ENCODE results near the gene SLC8A2. TPM values are rescaled to one million over a fixed set of nuclear protein-coding genes. Genes with fewer than 3 reads are reported as not detected.

SLC8A2 gene
- total and polyA plus RNA-seq, 2 of the 4 experiments (the other 2 are of a cell fraction): 0.05 TPM; not detected in 1

DNA sequence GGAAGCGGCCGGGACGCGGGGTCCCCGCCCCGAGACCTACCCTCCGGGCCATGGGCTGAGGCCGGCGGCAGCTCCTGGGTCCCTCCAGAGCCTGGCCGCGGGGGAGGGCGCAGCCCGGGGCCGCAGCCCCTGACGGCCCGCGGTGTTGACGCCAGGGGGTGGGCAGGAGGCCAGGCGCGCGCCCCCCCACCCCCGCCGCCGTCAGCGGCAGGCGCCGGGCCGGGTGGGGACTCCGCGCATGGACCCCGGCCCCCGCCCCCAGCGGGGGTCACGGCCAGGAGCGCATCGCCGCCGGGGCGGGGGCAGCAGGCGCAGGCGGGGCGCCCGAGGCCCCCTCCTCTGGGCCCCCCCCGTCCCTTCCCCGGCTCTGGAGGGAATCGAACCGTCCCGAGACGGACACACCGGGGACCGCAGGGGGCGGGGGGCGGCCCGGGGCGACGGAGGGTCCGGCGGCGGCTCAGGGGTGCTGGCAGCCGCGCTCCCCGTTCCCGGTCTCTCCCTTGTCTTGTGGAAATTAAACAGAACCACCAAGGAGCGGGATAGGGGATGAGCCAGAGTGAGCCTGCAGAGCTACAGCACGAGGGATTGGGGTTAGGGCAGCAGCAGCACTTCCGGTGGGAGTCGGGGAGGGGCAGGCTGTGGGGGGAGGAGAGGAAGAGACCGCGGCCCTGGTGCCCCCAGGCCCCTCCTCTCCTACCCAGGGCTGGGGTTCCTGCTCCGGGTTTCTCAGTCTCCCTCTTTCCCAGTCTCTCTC is 52.5 kb downstream of the SLC8A2 start, which contains the start of gene MEIS3:
MEIS3 (minus strand) TSS at position 498 of the 754 bp plus-strand sequence; CDS start at position 52, 446 bp downstream.
- peak within 1 kb of the TSS; percentile 66 for H3K14ac ChIP-seq (replicated peaks; ENCODE audit: low read depth, low read length)
- peak within 1 kb of the TSS; percentile 93 for H3K9ac ChIP-seq (ENCODE audit: low read depth, low read length)
- peaks cover 9% of the 10 kb centered on the region for H3K4me1 ChIP-seq (ENCODE audit: control insufficient read depth, insufficient read depth, low read length)
- peak within 1 kb of the TSS; percentile 96 for H2AK9ac ChIP-seq (replicated peaks; ENCODE audit: low read depth, low read length, poor library complexity)
- WGBS, 2 experiments (ENCODE audit: extremely low coverage in 2 of 2, insufficient read length in 1 of 2): 0% methylated on average over 2 of the region's 70 CpGs; no CpG with 5 or more reads in 1 of the 2 experiments
- H3K27me3 ChIP-seq (ENCODE audit: control insufficient read depth, insufficient read depth, low read length): peaks cover 44% of the 10 kb centered on the region
- in situ Hi-C loops (cut with MboI; ENCODE audit: low sequenced_read_pairs): no loop called here
- H4K5ac ChIP-seq (ENCODE audit: low read depth, low read length): no peak within 1 kb of the TSS
- peaks cover 11% of the 10 kb centered on the region for H3K36me3 ChIP-seq (ENCODE audit: control insufficient read depth, insufficient read depth, low read length)
- DNase-seq (no peak), ATAC-seq (ENCODE audit: low read depth) (peak; percentile 52)
- BruUV-seq (replicated peaks): no TSS peak
- H3K27ac ChIP-seq (ENCODE audit: insufficient read depth, low read length): peak within 1 kb of the TSS; percentile 46; the same call in 1 of the 2 replicates
- peak within 1 kb of the TSS; percentile 51; the same call in 1 of the 2 replicates for H3K56ac ChIP-seq (ENCODE audit: extremely low read depth, insufficient read depth, low read length)
- no peak within 1 kb of the TSS for H2BK15ac ChIP-seq (ENCODE audit: low read depth, low read length)
- peak within 1 kb of the TSS; percentile 91 for H3K4me3 ChIP-seq (ENCODE audit: insufficient read depth, low read depth, low read length)
- peaks cover 13% of the 10 kb centered on the region for H3K9me1 ChIP-seq (ENCODE audit: insufficient read depth, low read length)
- TF ChIP-seq MAZ (IDR thresholded peaks at IDR 0.05; ENCODE audit: borderline replicate concordance, low read depth, low read length): peak; percentile 19; the same call in 1 of the 2 replicates
- TF ChIP-seq SMC3 (IDR thresholded peaks at IDR 0.05; ENCODE audit: low read depth, low read length): no peak
- no peaks in the 10 kb centered on the region for H3K9me3 ChIP-seq (ENCODE audit: control insufficient read depth, insufficient read depth, low read length)
- CTCF ChIA-PET: interaction anchor here (0.7 to 1.0 kb wide), 2 partner anchors 28 to 414 kb away, joined by 3 to 4 read pairs; no protein-coding TSS in a partner anchor
- peaks cover 29% of the 10 kb centered on the region for H4K20me1 ChIP-seq (ENCODE audit: insufficient read depth, low read length)
- H4K91ac ChIP-seq (ENCODE audit: insufficient read depth, low read depth, low read length): peak within 1 kb of the TSS; percentile 26; the same call in 1 of the 2 replicates
- H2AK5ac ChIP-seq (ENCODE audit: low read depth, low read length): peak within 1 kb of the TSS; percentile 94
- no peak within 1 kb of the TSS for H2BK5ac ChIP-seq (ENCODE audit: low read depth, low read length, poor library complexity, severe bottlenecking)
- H2AFZ ChIP-seq (replicated peaks; ENCODE audit: low read length, poor library complexity): peak within 1 kb of the TSS; percentile 87
- H3K4ac ChIP-seq (ENCODE audit: low read depth, low read length): peak within 1 kb of the TSS; percentile 56
- peaks cover 8 to 28% of the 10 kb centered on the region in 2 experiments; a peak in 3 of 4 replicates for H3K79me1 ChIP-seq (ENCODE audit: low read depth in 1 of 2, low read length in 2 of 2)
- dilution Hi-C loops (cut with HindIII; ENCODE audit: low sequenced_read_pairs, unreplicated experiment): no loop called here
- peak within 1 kb of the TSS; percentile 93 for H3K23ac ChIP-seq (ENCODE audit: low read depth, low read length)
- peak within 1 kb of the TSS; percentile 90 for H3K4me2 ChIP-seq (ENCODE audit: low read depth, low read length)
- POLR2A ChIA-PET (ENCODE audit: unreplicated experiment): no interaction called here
- H3K18ac ChIP-seq (ENCODE audit: low read depth, low read length): peak within 1 kb of the TSS; percentile 46; the same call in 1 of the 2 replicates
- no peak within 1 kb of the TSS for H2BK20ac ChIP-seq (ENCODE audit: low read depth, low read length)
- H2BK120ac ChIP-seq (ENCODE audit: low read depth, low read length): no peak within 1 kb of the TSS
- intact Hi-C loops (cut with micrococcal nuclease): no loop called here
- peak within 1 kb of the TSS in 1 of 2 experiments; percentile 33; a peak in 1 of 4 replicates for H4K8ac ChIP-seq (ENCODE audit: low read depth in 2 of 2, low read length in 2 of 2)

Measured in IMR-90 (cell line).